Peyer's patch (tissue), 4 donors: ENCODE results near the gene LRRC15.

Experiments
- POLR2A ChIP-seq, 2 donors: fragments of 450-650 bp; IDR thresholded peaks; one replicate each; pipeline ENCODE4 v1.5.1; 2017; ENCODE audit warnings: antibody characterized with exemption in 2 of 2, mild to moderate bottlenecking in 2 of 2, moderate library complexity in 2 of 2
- TF ChIP-seq, protein P1 (sequence below), 6 experiments: fragments of 450-650 bp in 4 of 6; fragments of 200-600 bp in 2 of 6; sonication (generic) in 1 of 6; IDR thresholded peaks; one replicate each; pipeline ENCODE4 v1.5.1; 2017 to 2019; ENCODE audit warnings: antibody characterized with exemption in 6 of 6, mild to moderate bottlenecking in 3 of 6, moderate library complexity in 1 of 6

DNA sequence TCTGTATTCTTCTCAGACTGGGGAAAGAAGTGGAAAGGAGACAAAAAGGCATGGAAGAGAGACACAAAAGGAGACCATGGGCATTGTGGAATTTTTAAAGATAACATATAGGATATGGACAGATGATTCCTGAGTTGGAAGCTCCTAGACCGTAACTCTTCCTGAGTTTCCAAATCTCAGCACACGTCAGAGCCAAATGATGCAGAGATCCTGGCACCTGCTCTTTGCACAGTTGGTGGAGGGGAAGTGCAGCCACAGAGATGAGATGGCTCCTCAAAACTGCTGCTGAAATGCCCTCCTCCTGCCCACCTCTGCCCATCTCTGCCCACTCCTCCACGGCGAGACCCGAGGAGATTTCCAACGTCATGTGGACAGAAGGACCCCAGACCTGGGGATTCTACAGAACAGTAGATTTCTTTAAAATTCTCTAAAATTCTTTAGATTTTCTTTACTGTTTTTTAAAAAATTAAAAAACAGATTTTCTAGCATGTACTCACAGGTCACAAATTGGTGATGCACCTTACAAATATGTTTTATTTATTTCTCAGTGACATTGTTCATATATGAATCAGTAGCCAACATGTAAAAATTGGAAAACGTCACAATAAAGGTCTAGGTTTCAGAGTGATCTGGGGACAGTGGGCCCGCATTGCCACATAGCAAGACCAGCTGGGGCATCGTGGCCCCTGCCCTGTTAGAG, 26.5 kb downstream of the LRRC15 start:
- no peak for TF ChIP-seq POLR2A (IDR thresholded peaks at IDR 0.05)
- TF ChIP-seq, protein P1, sequence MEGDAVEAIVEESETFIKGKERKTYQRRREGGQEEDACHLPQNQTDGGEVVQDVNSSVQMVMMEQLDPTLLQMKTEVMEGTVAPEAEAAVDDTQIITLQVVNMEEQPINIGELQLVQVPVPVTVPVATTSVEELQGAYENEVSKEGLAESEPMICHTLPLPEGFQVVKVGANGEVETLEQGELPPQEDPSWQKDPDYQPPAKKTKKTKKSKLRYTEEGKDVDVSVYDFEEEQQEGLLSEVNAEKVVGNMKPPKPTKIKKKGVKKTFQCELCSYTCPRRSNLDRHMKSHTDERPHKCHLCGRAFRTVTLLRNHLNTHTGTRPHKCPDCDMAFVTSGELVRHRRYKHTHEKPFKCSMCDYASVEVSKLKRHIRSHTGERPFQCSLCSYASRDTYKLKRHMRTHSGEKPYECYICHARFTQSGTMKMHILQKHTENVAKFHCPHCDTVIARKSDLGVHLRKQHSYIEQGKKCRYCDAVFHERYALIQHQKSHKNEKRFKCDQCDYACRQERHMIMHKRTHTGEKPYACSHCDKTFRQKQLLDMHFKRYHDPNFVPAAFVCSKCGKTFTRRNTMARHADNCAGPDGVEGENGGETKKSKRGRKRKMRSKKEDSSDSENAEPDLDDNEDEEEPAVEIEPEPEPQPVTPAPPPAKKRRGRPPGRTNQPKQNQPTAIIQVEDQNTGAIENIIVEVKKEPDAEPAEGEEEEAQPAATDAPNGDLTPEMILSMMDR (IDR thresholded peaks at IDR 0.05), result no peak
